HG03354 (cell line): Measurements from ENCODE around the gene SMAGP.

ENCODE experiments used
- ATAC-seq: cut with Tn5 transposase; IDR thresholded peaks from one replicate; pipeline ENCODE4 v1.9.1; 2021; ENCODE audit warnings: mild to moderate bottlenecking; ENCODE audit not compliant: unreplicated experiment, poor library complexity, severe bottlenecking

The SMAGP gene

GRCh38 chr12:51200806-51201205 lies 69.4 kb downstream of the SMAGP start:
- ATAC-seq, result no peak

GRCh38 chr12:51200156-51200555 lies 70.1 kb downstream of the SMAGP start:
- ATAC-seq, result no peak

GRCh38 chr12:51199366-51199945 lies 70.8 kb downstream of the SMAGP start:
- ATAC-seq, result no peak

- ATAC-seq, result no peak
Measured at GRCh38 chr12:51198568-51199365, 71.4 kb downstream of the SMAGP start.

- ATAC-seq, result no peak
Measured at GRCh38 chr12:51197736-51198567, 72.3 kb downstream of the SMAGP start.

GRCh38 chr12:51196547-51196946 lies 73.7 kb downstream of the SMAGP start:
- no peak for ATAC-seq

- ATAC-seq, result no peak
Measured at GRCh38 chr12:51195841-51196240, 74.4 kb downstream of the SMAGP start.
